ENCODE results near the gene UNC5B. TPM values are rescaled to one million over a fixed set of nuclear protein-coding genes. Genes with fewer than 3 reads are reported as not detected.

Gene UNC5B
- total and polyA plus RNA-seq, 2 donors, result 2.2 to 4.2 TPM

DNA sequence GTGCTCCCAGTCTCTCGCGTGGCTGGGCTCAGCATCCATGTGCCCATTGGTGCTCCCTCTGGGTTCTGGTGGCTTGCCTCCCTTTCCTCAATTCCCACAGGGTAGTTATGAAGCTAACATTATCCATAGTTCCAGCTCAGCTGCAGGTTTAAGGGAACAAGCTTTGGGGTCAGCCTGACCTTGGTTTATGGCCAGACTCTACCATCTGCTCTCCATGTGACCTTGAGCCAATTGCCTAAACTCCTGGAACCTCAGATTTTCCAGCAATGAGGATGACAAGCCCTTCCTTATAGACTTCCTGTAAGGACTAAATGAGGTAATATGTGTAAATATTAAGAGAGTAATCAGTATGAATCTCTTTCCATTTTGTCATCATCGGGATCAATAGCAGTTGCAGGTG is 96.6 kb downstream of the UNC5B start:
- WGBS, result 96% methylated on average over 3 of the region's 3 CpGs
- Histone ChIP-seq H3K9me3 (ENCODE audit: control insufficient read depth in 2 of 2, insufficient read depth in 1 of 2, low read length in 1 of 2) (no peaks in the 10 kb centered on the region), H3K4me1 (ENCODE audit: control insufficient read depth in 2 of 2, insufficient read depth in 2 of 2, low read length in 2 of 2) (peaks cover 0 to 8% of the 10 kb centered on the region in 2 donors), H3K27me3 (ENCODE audit: control insufficient read depth in 2 of 2, insufficient read depth in 1 of 2, low read length in 1 of 2) (peaks cover 0 to 4% of the 10 kb centered on the region in 2 donors), H3K36me3 (ENCODE audit: control insufficient read depth in 2 of 2, insufficient read depth in 2 of 2, low read length in 1 of 2) (no peaks in the 10 kb centered on the region), H3K4me3 (ENCODE audit: low read length in 2 of 2) (no peak overlapping the region), H3K27ac (ENCODE audit: low read depth in 1 of 2, low read length in 1 of 2) (no peak overlapping the region)
- no peak for DNase-seq (ENCODE audit: low read depth in 6 of 9, low spot score in 9 of 9)

DNA sequence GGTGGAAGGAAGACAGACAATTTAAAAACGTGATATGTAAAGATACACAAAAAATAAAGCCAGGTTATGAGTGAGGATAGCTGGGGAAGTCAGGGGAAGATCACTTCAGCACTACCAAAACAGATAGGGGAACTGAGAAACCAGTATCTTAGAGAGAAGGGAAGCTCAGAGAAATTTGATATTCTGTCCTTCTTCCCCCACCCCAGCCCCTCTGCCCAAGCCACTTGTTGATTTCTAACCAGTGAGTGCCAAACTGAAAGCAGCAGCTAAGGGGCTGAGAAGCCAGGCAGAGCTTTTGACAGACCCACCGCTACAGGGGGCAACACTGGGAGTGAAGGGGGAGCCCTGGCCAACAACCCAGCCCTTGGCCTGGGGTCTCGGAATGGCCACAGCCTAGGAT is 97.5 kb downstream of the UNC5B start:
- no peaks in the 10 kb centered on the region for H3K36me3 ChIP-seq (ENCODE audit: control insufficient read depth in 2 of 2, insufficient read depth in 2 of 2, low read length in 1 of 2)
- no peak overlapping the region for H3K27ac ChIP-seq (ENCODE audit: low read depth in 1 of 2, low read length in 1 of 2)
- WGBS, result 91% methylated on average over 3 of the region's 3 CpGs
- no peak for DNase-seq (ENCODE audit: low read depth in 6 of 9, low spot score in 9 of 9)
- H3K9me3 ChIP-seq (ENCODE audit: control insufficient read depth in 2 of 2, insufficient read depth in 1 of 2, low read length in 1 of 2), result no peaks in the 10 kb centered on the region
- no peak overlapping the region for H3K4me3 ChIP-seq (ENCODE audit: low read length in 2 of 2)
- peaks cover 0 to 12% of the 10 kb centered on the region in 2 donors for H3K4me1 ChIP-seq (ENCODE audit: control insufficient read depth in 2 of 2, insufficient read depth in 2 of 2, low read length in 2 of 2)
- peaks cover 0 to 4% of the 10 kb centered on the region in 2 donors for H3K27me3 ChIP-seq (ENCODE audit: control insufficient read depth in 2 of 2, insufficient read depth in 1 of 2, low read length in 1 of 2)

DNA sequence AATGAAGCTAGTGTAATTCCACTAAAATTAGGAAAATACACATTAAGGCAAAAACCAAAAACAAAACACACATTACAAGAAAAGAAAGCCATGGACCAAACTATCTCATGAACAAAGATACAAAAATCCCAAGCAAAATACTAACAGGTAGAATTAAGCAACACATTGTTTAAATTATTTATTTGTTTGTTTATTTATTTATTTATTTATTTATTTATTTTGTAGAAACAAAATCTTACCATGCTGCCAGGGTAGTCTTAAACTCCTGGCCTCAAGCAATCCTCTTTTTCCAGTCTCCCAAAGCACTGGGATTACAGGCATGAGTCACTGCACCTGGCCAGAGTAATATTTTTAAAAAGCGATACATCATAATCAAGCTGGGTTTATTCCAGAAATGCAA is 99.8 kb downstream of the UNC5B start:
- Histone ChIP-seq H3K36me3 (ENCODE audit: control insufficient read depth in 2 of 2, insufficient read depth in 2 of 2, low read length in 1 of 2) (no peaks in the 10 kb centered on the region), H3K9me3 (ENCODE audit: control insufficient read depth in 2 of 2, insufficient read depth in 1 of 2, low read length in 1 of 2) (no peaks in the 10 kb centered on the region), H3K4me3 (ENCODE audit: low read length in 2 of 2) (no peak overlapping the region), H3K27ac (ENCODE audit: low read depth in 1 of 2, low read length in 1 of 2) (no peak overlapping the region), H3K4me1 (ENCODE audit: control insufficient read depth in 2 of 2, insufficient read depth in 2 of 2, low read length in 2 of 2) (peaks cover 0 to 32% of the 10 kb centered on the region in 2 donors), H3K27me3 (ENCODE audit: control insufficient read depth in 2 of 2, insufficient read depth in 1 of 2, low read length in 1 of 2) (peaks cover 0 to 4% of the 10 kb centered on the region in 2 donors)
- DNase-seq (ENCODE audit: low read depth in 6 of 9, low spot score in 9 of 9), result no peak
- WGBS, result 100% methylated on average over 1 of the region's 1 CpG

DNA sequence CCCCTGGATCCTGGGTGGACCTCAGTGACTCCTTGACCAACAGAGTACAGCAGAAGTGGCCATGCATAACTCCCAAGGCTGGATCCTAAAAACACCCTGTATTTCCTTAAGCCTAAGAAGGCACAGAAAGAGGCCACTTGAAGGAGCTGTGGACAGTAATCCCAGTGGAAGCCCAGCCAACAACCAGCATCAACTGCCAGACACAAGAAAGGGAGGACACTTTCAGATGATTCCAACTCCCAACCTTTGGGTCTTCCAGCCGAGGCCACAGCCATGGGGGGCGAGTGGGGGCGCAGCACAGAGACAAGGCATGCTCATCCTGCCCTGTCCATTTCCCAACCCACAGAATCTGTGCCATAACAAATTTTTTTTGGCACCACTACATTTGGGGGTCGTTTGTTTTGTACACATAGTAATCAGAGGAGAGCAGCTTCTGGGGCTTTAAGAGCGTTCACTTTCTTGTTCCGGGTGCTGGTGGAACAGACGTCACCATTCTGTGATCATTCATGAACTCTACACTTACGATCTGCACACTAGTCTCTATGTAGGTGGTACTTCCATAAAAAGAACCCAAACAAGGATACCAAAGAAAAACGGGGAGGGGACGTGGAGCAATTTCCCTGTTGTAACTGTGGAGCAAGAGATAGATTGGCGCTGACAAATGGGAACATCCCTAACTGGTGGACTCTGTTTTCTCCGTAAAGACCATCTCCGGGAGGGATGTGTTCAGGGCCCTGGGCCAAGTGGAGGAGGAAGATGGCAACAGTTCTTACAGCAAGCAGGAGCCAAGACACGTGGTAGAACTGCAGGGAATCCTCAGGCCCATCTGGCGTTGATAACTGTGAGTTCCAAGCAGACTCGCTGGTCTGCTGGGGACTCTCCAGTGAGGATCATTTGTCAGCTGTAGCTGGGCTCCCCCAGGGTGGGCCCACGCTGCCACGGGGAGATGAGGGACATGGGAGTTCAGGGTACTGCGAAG is 100.7 kb downstream of the UNC5B start:
- Histone ChIP-seq H3K36me3 (ENCODE audit: control insufficient read depth in 2 of 2, insufficient read depth in 2 of 2, low read length in 1 of 2) (no peaks in the 10 kb centered on the region), H3K4me1 (ENCODE audit: control insufficient read depth in 2 of 2, insufficient read depth in 2 of 2, low read length in 2 of 2) (peaks cover 0 to 30% of the 10 kb centered on the region in 2 donors), H3K9me3 (ENCODE audit: control insufficient read depth in 2 of 2, insufficient read depth in 1 of 2, low read length in 1 of 2) (no peaks in the 10 kb centered on the region), H3K27me3 (ENCODE audit: control insufficient read depth in 2 of 2, insufficient read depth in 1 of 2, low read length in 1 of 2) (peaks cover 0 to 4% of the 10 kb centered on the region in 2 donors), H3K27ac (ENCODE audit: low read depth in 1 of 2, low read length in 1 of 2) (no peak overlapping the region), H3K4me3 (ENCODE audit: low read length in 2 of 2) (no peak overlapping the region)
- no peak for DNase-seq (ENCODE audit: low read depth in 6 of 9, low spot score in 9 of 9)
- 88% methylated on average over 19 of the region's 19 CpGs for WGBS

DNA sequence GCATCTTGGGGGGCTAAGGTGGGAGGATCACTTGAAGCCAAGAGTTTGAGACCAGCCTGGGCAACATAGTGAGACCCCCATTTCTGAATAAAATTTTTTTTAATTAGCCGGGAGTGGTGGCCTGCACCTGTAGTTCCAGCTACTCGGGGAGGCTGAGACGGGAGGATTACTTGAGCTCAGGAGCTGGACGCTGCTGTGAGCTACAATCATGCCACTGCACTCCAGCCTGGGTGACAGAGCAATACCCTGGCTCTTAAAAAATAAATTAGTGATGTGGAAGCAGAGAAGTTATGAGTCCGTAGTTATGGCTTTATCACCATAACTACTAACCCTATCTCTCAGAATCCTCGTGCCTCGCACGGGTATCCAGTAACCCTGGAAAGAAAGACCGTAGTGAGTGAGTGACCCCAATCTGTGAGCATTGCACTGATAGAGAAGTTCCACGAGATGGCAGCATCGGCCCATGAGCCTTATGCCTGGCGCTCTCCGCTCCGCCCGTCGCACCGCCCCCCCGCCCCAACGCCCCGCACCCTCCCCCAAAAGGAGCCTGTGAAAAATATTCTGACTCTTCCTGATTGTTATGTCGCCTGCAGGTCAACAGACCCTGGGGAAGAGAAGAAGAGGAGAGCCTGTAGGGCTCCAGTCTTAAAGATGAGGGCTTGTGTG is 101.8 kb downstream of the UNC5B start:
- Histone ChIP-seq H3K4me3 (ENCODE audit: low read length in 2 of 2) (no peak overlapping the region), H3K27me3 (ENCODE audit: control insufficient read depth in 2 of 2, insufficient read depth in 1 of 2, low read length in 1 of 2) (peaks cover 0 to 4% of the 10 kb centered on the region in 2 donors), H3K27ac (ENCODE audit: low read depth in 1 of 2, low read length in 1 of 2) (no peak overlapping the region), H3K4me1 (ENCODE audit: control insufficient read depth in 2 of 2, insufficient read depth in 2 of 2, low read length in 2 of 2) (peaks cover 0 to 29% of the 10 kb centered on the region in 2 donors), H3K36me3 (ENCODE audit: control insufficient read depth in 2 of 2, insufficient read depth in 2 of 2, low read length in 1 of 2) (no peaks in the 10 kb centered on the region), H3K9me3 (ENCODE audit: control insufficient read depth in 2 of 2, insufficient read depth in 1 of 2, low read length in 1 of 2) (no peaks in the 10 kb centered on the region)
- DNase-seq (ENCODE audit: low read depth in 6 of 9, low spot score in 9 of 9), result peak; percentile 29 to 69 (median 41)
- WGBS, result 12% methylated on average over 21 of the region's 21 CpGs

DNA sequence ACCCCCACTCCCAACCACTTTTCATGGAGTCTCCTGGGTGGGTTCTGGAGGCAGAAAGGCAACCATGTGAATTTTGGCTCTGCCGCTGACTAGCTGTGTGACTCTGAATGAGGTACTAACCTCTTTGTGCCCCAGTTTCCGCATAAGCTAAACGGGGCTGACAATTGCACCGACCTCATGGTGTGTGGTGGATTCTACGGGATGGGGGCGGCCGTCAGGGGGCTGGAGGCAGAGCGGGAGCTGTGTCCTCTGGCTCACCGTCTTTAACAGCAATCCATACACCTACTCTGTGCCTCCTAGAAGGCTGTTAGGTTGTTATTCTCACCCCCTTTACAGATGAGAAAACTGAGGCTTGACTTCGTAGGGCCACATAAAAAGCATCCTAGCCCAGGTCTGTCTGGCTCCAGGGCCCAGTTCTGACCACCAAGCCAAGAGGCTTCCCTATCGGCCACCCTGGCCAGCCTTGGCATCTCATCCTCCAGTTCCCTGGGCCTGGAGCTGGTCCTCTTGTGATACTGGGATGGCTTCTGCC is 102.4 kb downstream of the UNC5B start:
- 90% methylated on average over 11 of the region's 11 CpGs for WGBS
- H3K27ac ChIP-seq (ENCODE audit: low read depth in 1 of 2, low read length in 1 of 2), result no peak overlapping the region
- no peaks in the 10 kb centered on the region for H3K9me3 ChIP-seq (ENCODE audit: control insufficient read depth in 2 of 2, insufficient read depth in 1 of 2, low read length in 1 of 2)
- H3K36me3 ChIP-seq (ENCODE audit: control insufficient read depth in 2 of 2, insufficient read depth in 2 of 2, low read length in 1 of 2), result no peaks in the 10 kb centered on the region
- no peak overlapping the region for H3K4me3 ChIP-seq (ENCODE audit: low read length in 2 of 2)
- H3K4me1 ChIP-seq (ENCODE audit: control insufficient read depth in 2 of 2, insufficient read depth in 2 of 2, low read length in 2 of 2), result peaks cover 0 to 32% of the 10 kb centered on the region in 2 donors
- DNase-seq (ENCODE audit: low read depth in 6 of 9, low spot score in 9 of 9), result no peak
- peaks cover 0 to 4% of the 10 kb centered on the region in 2 donors for H3K27me3 ChIP-seq (ENCODE audit: control insufficient read depth in 2 of 2, insufficient read depth in 1 of 2, low read length in 1 of 2)

DNA sequence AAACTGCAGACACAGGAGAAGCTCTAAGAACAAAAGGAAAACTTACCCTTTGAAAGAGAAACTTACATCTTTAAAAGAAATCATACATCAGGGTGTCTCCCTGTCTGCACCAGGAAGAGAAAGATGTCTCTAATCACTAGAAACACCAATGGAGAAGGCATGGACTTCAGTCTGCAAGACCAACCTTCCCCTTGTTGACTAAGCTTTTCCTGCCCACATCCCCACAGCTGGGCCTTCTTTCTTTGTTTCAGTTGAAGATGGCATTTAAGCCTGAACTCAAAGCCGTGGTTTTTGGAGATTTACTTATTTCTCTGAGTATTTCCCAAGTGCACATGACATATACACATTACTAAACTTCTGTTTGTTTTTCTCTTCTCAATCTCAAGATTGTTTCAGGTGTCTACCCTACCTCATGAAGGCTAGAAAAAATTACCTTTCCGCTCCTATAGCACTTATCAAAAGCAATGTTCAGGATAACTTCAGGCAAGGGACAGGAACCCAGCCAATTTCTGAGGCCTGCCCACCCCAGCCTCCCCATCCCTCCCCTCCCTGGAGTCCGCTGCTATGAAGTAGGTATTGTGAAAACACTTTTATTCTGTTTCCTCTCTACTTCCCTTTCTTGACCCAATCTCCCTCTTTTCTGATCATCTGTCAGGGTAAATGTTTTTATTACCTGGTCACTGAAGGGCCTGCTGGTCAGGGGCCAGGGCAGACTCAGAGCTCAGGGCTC is 103.9 kb downstream of the UNC5B start:
- Histone ChIP-seq H3K4me1 (ENCODE audit: control insufficient read depth in 2 of 2, insufficient read depth in 2 of 2, low read length in 2 of 2) (peaks cover 3 to 41% of the 10 kb centered on the region in 2 donors), H3K36me3 (ENCODE audit: control insufficient read depth in 2 of 2, insufficient read depth in 2 of 2, low read length in 1 of 2) (no peaks in the 10 kb centered on the region), H3K27me3 (ENCODE audit: control insufficient read depth in 2 of 2, insufficient read depth in 1 of 2, low read length in 1 of 2) (peaks cover 0 to under 1% of the 10 kb centered on the region in 2 donors), H3K4me3 (ENCODE audit: low read length in 2 of 2) (no peak overlapping the region), H3K9me3 (ENCODE audit: control insufficient read depth in 2 of 2, insufficient read depth in 1 of 2, low read length in 1 of 2) (no peaks in the 10 kb centered on the region), H3K27ac (ENCODE audit: low read depth in 1 of 2, low read length in 1 of 2) (peak overlapping the region; percentile 33 to 41)
- peak in 2 of 9 donors; percentile 15 to 30 for DNase-seq (ENCODE audit: low read depth in 6 of 9, low spot score in 9 of 9)
- WGBS, result 60% methylated on average over 3 of the region's 3 CpGs

DNA sequence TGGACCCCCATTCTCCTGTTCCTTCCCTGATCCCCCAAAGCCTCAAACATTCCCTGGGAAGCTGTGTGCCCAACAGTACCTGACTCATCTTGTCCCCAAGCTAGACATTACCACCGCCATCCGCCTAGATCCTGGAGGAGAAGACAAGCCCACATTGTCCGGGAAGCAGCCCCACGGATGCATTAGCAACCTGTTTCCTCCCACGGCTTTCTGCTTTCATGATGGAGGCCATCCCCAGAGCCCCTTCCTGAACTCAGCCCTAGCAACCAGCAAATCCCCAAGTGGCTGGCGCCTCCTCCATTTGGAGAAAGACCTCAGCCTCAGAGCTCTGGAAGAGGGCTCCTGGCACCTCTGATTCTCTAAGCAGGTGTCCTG is 104.4 kb downstream of the UNC5B start:
- peaks cover 3 to 41% of the 10 kb centered on the region in 2 donors for H3K4me1 ChIP-seq (ENCODE audit: control insufficient read depth in 2 of 2, insufficient read depth in 2 of 2, low read length in 2 of 2)
- H3K9me3 ChIP-seq (ENCODE audit: control insufficient read depth in 2 of 2, insufficient read depth in 1 of 2, low read length in 1 of 2), result no peaks in the 10 kb centered on the region
- WGBS, result 82% methylated on average over 6 of the region's 6 CpGs
- H3K27ac ChIP-seq (ENCODE audit: low read depth in 1 of 2, low read length in 1 of 2), result no peak overlapping the region
- no peaks in the 10 kb centered on the region for H3K36me3 ChIP-seq (ENCODE audit: control insufficient read depth in 2 of 2, insufficient read depth in 2 of 2, low read length in 1 of 2)
- DNase-seq (ENCODE audit: low read depth in 6 of 9, low spot score in 9 of 9), result no peak
- no peaks in the 10 kb centered on the region for H3K27me3 ChIP-seq (ENCODE audit: control insufficient read depth in 2 of 2, insufficient read depth in 1 of 2, low read length in 1 of 2)
- H3K4me3 ChIP-seq (ENCODE audit: low read length in 2 of 2), result no peak overlapping the region
